CD4-positive, alpha-beta T cell treated with Interferon gamma for 1 hour (primary cell): ENCODE results near the gene RNPEPL1.

Experiments
- DNase-seq: peaks from one replicate; pipeline ENCODE4 v3.0.0-alpha.2; 2020

RNPEPL1 gene

GRCh38 chr2:240577281-240578109 is 9.2 kb downstream of the RNPEPL1 start:
- no peak for DNase-seq

- DNase-seq = no peak
Measured at GRCh38 chr2:240578110-240578450, 9.8 kb downstream of the RNPEPL1 start.

GRCh38 chr2:240578488-240578887 is 10.2 kb downstream of the RNPEPL1 start:
- no peak for DNase-seq

GRCh38 chr2:240579071-240579762 is 10.9 kb downstream of the RNPEPL1 start:
- DNase-seq = no peak

GRCh38 chr2:240579771-240580614 is 11.7 kb downstream of the RNPEPL1 start:
- DNase-seq = peak; percentile 70

- DNase-seq = no peak
Measured at GRCh38 chr2:240581811-240582210, 13.5 kb downstream of the RNPEPL1 start.

GRCh38 chr2:240582781-240583180 is 14.5 kb downstream of the RNPEPL1 start:
- DNase-seq = no peak

- DNase-seq = no peak
Measured at GRCh38 chr2:240583774-240584173, 15.5 kb downstream of the RNPEPL1 start.

- DNase-seq = peak; percentile 58
Measured at GRCh38 chr2:240584486-240585031, 16.3 kb downstream of the RNPEPL1 start.

- DNase-seq = no peak
Measured at GRCh38 chr2:240585101-240585500, 16.8 kb downstream of the RNPEPL1 start.

- no peak for DNase-seq
Measured at GRCh38 chr2:240585681-240586197, 17.5 kb downstream of the RNPEPL1 start.

GRCh38 chr2:240586198-240586918 is 18.1 kb downstream of the RNPEPL1 start, which contains the start of gene CAPN10:
Gene CAPN10 (plus strand): TSS chr2:240586734. CDS start chr2:240586912, 178 bp downstream.
- peak; percentile 94 for DNase-seq

- DNase-seq = peak; percentile 42
Measured at GRCh38 chr2:240586919-240587800, 18.9 kb downstream of the RNPEPL1 start.

GRCh38 chr2:240588006-240588655 is 19.8 kb downstream of the RNPEPL1 start:
- DNase-seq = no peak

- no peak for DNase-seq
Measured at GRCh38 chr2:240588669-240589068, 20.4 kb downstream of the RNPEPL1 start.

- DNase-seq = no peak
Measured at GRCh38 chr2:240589375-240589774, 21.1 kb downstream of the RNPEPL1 start.

- DNase-seq = no peak
Measured at GRCh38 chr2:240589850-240590525, 21.7 kb downstream of the RNPEPL1 start.

- DNase-seq = no peak
Measured at GRCh38 chr2:240590681-240591111, 22.4 kb downstream of the RNPEPL1 start.

- no peak for DNase-seq
Measured at GRCh38 chr2:240591226-240591625, 22.9 kb downstream of the RNPEPL1 start.

GRCh38 chr2:240591784-240592183 is 23.5 kb downstream of the RNPEPL1 start:
- DNase-seq = no peak
